PC-3 (cell line): Measurements from ENCODE around the gene GSTM3. TPM values are rescaled to one million over a fixed set of nuclear protein-coding genes. Genes with fewer than 3 reads are reported as not detected.
A peak's percentile ranks its signal among the peaks of the same experiment; 100 is the strongest.

Experiments used
- ATAC-seq: fragments of 200-7000 bp; cut with Tn5 transposase; 2 replicates; pipeline ENCODE4 v1.9.1; 2020; ENCODE audit warnings: mild to moderate bottlenecking, moderate library complexity
- BruUV-seq: library from RNA; stranded (reverse); fragments of 400-500 nt; replicated peaks from 2 replicates; lab custom pipeline; 2021; lab: Mats Ljungman, UMichigan
- CTCF ChIA-PET: fragments of 300-600 bp; sonication (Branson Sonifier 250); formaldehyde crosslinking; loops from one replicate; lab custom pipeline; 2022; ENCODE audit warnings: antibody characterized with exemption; lab: Charles Lee
- POLR2A ChIA-PET: fragments of 300-600 bp; sonication (Branson Sonifier 250); formaldehyde crosslinking; loops from one replicate; lab custom pipeline; 2022; ENCODE audit warnings: antibody characterized with exemption; ENCODE audit not compliant: unreplicated experiment; lab: Charles Lee
- DNase-seq: peaks from one replicate; pipeline ENCODE4 v3.0.0-alpha.2; 2015
- H2AFZ ChIP-seq: fragments of 300-600 bp; sonication (generic); 2 replicates; pipeline ENCODE4 v1.6.0; 2016; ENCODE audit warnings: antibody characterized with exemption, low read length
- H3F3A ChIP-seq: fragments of 300-600 bp; sonication (generic); one replicate; pipeline ENCODE4 v1.6.0; 2017; ENCODE audit warnings: antibody characterized with exemption, low read length, control low read depth, mild to moderate bottlenecking; ENCODE audit not compliant: unreplicated experiment
- H3K27ac ChIP-seq: fragments of 300-600 bp; sonication (generic); 2 replicates; pipeline ENCODE4 v1.5.1; 2016; ENCODE audit warnings: mild to moderate bottlenecking, low read length
- H3K27me3 ChIP-seq: fragments of 300-600 bp; sonication (generic); 2 replicates; pipeline ENCODE4 v1.6.1; 2016; ENCODE audit warnings: low read length, mixed read lengths
- H3K36me3 ChIP-seq: fragments of 300-600 bp; sonication (generic); 2 replicates; pipeline ENCODE4 v1.6.1; 2016; ENCODE audit warnings: low read depth, mixed run types, low read length, mixed read lengths
- H3K4me1 ChIP-seq: fragments of 300-600 bp; sonication (generic); 2 replicates; pipeline ENCODE4 v1.5.1; 2016; ENCODE audit warnings: low read length; ENCODE audit not compliant: insufficient read depth
- H3K4me2 ChIP-seq: fragments of 300-600 bp; sonication (generic); 2 replicates; pipeline ENCODE4 v1.6.0; 2016; ENCODE audit warnings: low read length
- H3K4me3 ChIP-seq: fragments of 300-600 bp; sonication (generic); 2 replicates; pipeline ENCODE4 v1.5.1; 2016; ENCODE audit warnings: mild to moderate bottlenecking, low read length, mixed read lengths
- H3K79me2 ChIP-seq: fragments of 300-600 bp; sonication (generic); 2 replicates; pipeline ENCODE4 v1.6.1; 2017; ENCODE audit warnings: low read length, mixed read lengths
- H3K9ac ChIP-seq: fragments of 300-600 bp; sonication (generic); 2 replicates; pipeline ENCODE4 v1.6.0; 2016; ENCODE audit warnings: mild to moderate bottlenecking, low read length
- H3K9me2 ChIP-seq: fragments of 300-600 bp; sonication (generic); replicated peaks from 2 replicates; pipeline ENCODE4 v1.6.1; 2016; ENCODE audit warnings: mixed run types, low read length, mixed read lengths
- H3K9me3 ChIP-seq: fragments of 300-600 bp; sonication (generic); 2 replicates; pipeline ENCODE4 v1.6.1; 2016; ENCODE audit warnings: low read length, mixed read lengths
- H4K20me1 ChIP-seq: fragments of 300-600 bp; sonication (generic); 2 replicates; pipeline ENCODE4 v1.6.1; 2016; ENCODE audit warnings: low read length, mixed read lengths
- EZH2 ChIP-seq: fragments of 300-600 bp; sonication (generic); IDR thresholded peaks from one replicate; pipeline ENCODE4 v1.6.1; 2017; ENCODE audit warnings: antibody characterized with exemption, mild to moderate bottlenecking, low read length; ENCODE audit not compliant: unreplicated experiment
- EZH2phosphoT487 ChIP-seq: fragments of 300-600 bp; sonication (generic); IDR thresholded peaks from 2 replicates; pipeline ENCODE4 v1.6.1; 2018; ENCODE audit warnings: mild to moderate bottlenecking, antibody characterized with exemption, low read length, borderline replicate concordance
- intact Hi-C: fragments of 100-400 bp; cut with micrococcal nuclease; formaldehyde crosslinking; loops from 2 replicates; pipeline ENCODE4 v1.9.0; 2023
- total RNA-seq: library from RNA; depleted of rRNA; stranded (reverse); fragments of >200 nt; gene quantifications from 2 replicates; pipeline ENCODE4 v1.2.3, GENCODE V29; 2014
- TF ChIP-seq, protein P1 (sequence below): fragments of 300-600 bp; sonication (generic); conservative IDR thresholded peaks from 2 replicates; pipeline ENCODE4 v1.5.1; 2017; ENCODE audit warnings: antibody characterized with exemption, low read depth, mild to moderate bottlenecking, low read length

GSTM3 gene
- total RNA-seq, 1 experiment from 2014 or later, result 76.6 TPM

DNA sequence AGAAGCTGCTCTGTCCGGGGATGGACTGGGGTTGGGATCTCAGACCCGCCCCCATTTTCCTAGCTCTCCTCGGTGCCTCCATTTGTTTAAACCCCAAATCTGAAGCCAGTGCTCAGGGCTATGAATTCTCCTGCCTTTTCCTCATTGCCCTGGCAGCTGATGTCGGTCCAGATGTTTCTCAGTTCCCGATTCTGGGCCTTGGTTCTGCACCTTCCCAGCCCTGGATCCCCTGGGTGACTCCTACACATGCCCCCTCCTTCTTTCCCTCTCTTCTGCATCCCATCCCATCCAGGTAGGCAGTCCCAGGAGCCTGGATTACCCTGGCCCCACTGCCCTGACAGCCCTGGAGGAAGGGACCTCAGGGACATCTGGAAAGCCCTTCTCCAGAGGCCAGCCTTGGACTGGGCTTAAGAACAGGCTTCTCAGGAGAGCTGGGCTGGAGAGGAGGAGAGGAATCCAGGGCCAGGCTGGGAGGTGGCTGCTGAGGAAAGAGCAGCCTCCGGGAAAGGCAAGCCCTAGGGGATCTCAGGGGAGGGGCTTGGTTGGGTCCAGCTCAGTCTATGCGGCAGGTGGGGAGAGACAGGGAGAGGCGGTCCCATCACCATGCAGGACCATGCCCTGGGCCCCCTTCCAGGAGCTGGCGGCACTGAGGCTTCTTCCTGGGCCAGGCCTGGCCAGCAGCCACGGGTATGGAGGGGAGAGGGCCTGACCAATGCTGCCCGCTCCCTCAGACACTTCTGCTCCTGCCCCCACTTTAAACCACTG is 29.7 kb upstream of the GSTM3 start:
- no peak overlapping the region for H3K4me2 ChIP-seq
- no peaks in the 10 kb centered on the region for H3F3A ChIP-seq
- POLR2A ChIA-PET, result no interaction called here
- H4K20me1 ChIP-seq, result no peaks in the 10 kb centered on the region
- no peak overlapping the region for H2AFZ ChIP-seq
- DNase-seq (no peak), ATAC-seq (no peak)
- no peaks in the 10 kb centered on the region for H3K9me2 ChIP-seq
- no peak overlapping the region for H3K4me3 ChIP-seq
- no peaks in the 10 kb centered on the region for H3K36me3 ChIP-seq
- no peak overlapping the region for H3K27ac ChIP-seq
- intact Hi-C loops, result no loop called here
- BruUV-seq, result no TSS peak
- H3K27me3 ChIP-seq, result no peaks in the 10 kb centered on the region
- CTCF ChIA-PET, result interaction anchor here (1.1 kb wide), 1 partner anchor 224 kb away, joined by 3 read pairs; no protein-coding TSS in a partner anchor
- H3K9ac ChIP-seq, result no peak overlapping the region
- H3K4me1 ChIP-seq, result peaks cover 8% of the 10 kb centered on the region; the same call in 1 of the 2 replicates
- no peaks in the 10 kb centered on the region for H3K79me2 ChIP-seq
- H3K9me3 ChIP-seq, result no peaks in the 10 kb centered on the region
- TF ChIP-seq, protein P1, sequence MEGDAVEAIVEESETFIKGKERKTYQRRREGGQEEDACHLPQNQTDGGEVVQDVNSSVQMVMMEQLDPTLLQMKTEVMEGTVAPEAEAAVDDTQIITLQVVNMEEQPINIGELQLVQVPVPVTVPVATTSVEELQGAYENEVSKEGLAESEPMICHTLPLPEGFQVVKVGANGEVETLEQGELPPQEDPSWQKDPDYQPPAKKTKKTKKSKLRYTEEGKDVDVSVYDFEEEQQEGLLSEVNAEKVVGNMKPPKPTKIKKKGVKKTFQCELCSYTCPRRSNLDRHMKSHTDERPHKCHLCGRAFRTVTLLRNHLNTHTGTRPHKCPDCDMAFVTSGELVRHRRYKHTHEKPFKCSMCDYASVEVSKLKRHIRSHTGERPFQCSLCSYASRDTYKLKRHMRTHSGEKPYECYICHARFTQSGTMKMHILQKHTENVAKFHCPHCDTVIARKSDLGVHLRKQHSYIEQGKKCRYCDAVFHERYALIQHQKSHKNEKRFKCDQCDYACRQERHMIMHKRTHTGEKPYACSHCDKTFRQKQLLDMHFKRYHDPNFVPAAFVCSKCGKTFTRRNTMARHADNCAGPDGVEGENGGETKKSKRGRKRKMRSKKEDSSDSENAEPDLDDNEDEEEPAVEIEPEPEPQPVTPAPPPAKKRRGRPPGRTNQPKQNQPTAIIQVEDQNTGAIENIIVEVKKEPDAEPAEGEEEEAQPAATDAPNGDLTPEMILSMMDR, result no peak
- TF ChIP-seq EZH2 (no peak), EZH2phosphoT487 (no peak)

DNA sequence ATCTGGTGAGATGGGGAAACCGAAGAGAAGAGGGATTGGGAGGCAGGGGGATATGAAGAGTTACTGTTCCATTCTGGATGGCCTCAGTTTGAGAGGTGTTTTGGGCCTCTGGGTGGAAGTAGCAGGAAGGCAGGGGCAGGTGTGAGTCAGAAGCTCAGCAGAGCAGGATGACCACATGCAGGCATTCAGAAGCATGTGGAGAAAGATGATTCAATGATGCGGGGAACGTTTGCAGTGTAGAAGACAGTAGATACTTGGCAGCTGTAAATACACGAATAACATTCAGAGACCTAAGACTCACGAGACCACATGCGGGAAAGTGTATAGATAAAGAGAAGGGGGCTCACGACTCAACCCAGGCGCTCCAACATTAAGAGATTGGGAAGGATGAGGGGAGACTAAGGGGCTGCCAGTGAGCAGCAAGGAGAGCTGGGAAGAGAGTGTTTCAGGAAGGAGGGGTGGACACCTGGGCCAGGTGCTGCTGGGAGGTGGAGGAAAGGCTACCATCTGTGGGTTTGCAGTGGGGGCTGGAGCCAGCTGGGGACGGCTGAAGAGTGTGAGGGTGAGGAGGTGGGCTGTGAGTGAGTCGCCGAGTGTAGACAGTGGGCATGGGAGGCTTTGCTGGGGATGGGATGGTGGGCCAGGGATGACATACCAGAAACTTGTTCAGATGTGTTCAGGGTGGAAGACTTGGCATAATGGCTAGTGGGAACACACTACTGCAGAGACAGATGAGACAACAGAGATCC is 28.7 kb upstream of the GSTM3 start:
- no peak overlapping the region for H3K9ac ChIP-seq
- POLR2A ChIA-PET, result no interaction called here
- DNase-seq (peak; percentile 55), ATAC-seq (peak; percentile 39)
- intact Hi-C loops, result no loop called here
- H4K20me1 ChIP-seq, result no peaks in the 10 kb centered on the region
- H3K9me3 ChIP-seq, result no peaks in the 10 kb centered on the region
- no TSS peak for BruUV-seq
- no peaks in the 10 kb centered on the region for H3K36me3 ChIP-seq
- no peak overlapping the region for H3K27ac ChIP-seq
- no peaks in the 10 kb centered on the region for H3K79me2 ChIP-seq
- no peak for TF ChIP-seq EZH2
- TF ChIP-seq, protein P1, result no peak
- TF ChIP-seq EZH2phosphoT487, result no peak
- H3K9me2 ChIP-seq, result no peaks in the 10 kb centered on the region
- H2AFZ ChIP-seq, result peak overlapping the region; percentile 9; the same call in 1 of the 2 replicates
- no peak overlapping the region for H3K4me2 ChIP-seq
- H3K27me3 ChIP-seq, result no peaks in the 10 kb centered on the region
- CTCF ChIA-PET, result no interaction called here
- H3K4me3 ChIP-seq, result no peak overlapping the region
- no peaks in the 10 kb centered on the region for H3F3A ChIP-seq
- H3K4me1 ChIP-seq, result peaks cover 7% of the 10 kb centered on the region; the same call in 1 of the 2 replicates
